ENCODE results near the gene LBX1. TPM values are rescaled to one million over a fixed set of nuclear protein-coding genes. Genes with fewer than 3 reads are reported as not detected.

Gene LBX1
- polyA plus RNA-seq, 3 donors, result 0.03 TPM; not detected in 2

DNA sequence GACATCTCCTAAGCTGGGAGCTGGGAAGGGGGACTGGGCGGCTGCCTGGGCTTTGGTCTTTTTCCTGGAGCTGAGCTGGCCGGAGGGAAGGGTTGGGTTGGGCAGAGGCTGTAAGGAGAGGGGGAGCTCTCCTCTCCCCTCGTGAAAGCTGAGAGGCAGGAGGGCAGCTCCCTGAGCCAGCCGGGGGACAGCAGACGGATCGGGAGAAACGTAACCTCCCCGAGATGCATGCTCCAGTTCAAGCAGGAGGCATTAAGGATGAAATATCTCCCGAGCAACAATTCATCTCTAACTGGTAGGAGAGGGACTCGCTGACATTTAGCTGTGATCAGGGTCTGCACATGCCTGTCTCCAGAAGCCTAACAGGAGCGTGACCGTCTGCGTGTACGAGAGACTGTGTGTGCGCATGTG is 19.9 kb upstream of the LBX1 start:
- DNase-seq (ENCODE audit: extremely low read depth in 1 of 11, low read depth in 9 of 11, low spot score in 4 of 11), result no peak

DNA sequence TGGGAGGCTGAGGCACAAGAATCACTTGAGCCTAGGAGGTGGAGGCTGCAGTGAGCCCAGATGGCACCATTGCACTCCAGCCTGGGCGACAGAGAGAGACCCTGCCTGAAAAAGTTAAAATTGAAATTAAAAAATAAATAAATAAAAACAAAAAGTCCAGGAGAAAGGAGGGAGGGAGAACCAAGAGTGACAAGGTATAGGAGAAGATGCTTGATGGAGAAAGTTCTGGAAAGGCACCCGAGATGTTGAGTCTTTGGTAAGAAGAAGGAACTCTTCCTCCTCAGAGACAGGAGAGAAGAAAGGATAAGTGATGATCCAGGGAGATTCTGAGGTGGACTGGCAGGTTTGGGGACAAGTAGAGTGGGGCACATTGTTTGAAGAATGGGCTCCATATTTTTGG is 17.4 kb upstream of the LBX1 start:
- DNase-seq (ENCODE audit: extremely low read depth in 1 of 11, low read depth in 9 of 11, low spot score in 4 of 11), result no peak

DNA sequence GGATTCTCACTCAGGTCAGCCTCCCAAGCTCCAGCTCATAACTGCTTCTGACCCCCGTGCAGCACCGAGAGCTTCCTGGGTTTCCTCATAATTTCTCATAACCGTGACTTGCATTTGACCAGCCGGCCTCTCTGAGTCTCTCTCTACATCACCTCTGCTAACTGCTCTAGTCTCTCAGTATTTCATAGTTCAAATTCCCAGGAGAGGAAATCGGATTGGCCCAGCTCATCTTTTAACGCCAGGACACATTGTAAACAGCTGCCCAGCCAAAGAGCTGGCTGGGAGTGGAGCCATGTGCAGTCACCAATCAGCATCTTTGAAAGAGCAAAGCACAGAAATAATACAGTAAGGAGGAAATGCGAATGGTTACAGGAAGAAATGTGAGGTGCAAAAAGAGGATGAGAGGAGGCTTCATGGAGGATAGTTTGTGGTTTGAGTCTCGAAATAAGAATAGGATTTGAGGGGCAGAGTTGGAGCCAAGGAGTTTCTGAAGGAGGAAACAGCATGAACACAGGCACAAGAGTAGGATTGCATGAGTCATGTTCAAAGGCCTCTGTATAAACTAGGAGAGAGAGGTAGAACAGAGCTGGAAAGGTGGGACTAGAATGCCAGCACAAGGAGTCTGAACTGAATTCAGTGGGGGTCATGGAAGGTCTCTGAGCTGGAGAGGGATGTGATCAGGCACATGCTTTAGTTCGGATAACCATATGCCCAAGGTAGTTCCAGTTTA is 15.2 kb upstream of the LBX1 start:
- DNase-seq (ENCODE audit: extremely low read depth in 1 of 11, low read depth in 9 of 11, low spot score in 4 of 11), result no peak

DNA sequence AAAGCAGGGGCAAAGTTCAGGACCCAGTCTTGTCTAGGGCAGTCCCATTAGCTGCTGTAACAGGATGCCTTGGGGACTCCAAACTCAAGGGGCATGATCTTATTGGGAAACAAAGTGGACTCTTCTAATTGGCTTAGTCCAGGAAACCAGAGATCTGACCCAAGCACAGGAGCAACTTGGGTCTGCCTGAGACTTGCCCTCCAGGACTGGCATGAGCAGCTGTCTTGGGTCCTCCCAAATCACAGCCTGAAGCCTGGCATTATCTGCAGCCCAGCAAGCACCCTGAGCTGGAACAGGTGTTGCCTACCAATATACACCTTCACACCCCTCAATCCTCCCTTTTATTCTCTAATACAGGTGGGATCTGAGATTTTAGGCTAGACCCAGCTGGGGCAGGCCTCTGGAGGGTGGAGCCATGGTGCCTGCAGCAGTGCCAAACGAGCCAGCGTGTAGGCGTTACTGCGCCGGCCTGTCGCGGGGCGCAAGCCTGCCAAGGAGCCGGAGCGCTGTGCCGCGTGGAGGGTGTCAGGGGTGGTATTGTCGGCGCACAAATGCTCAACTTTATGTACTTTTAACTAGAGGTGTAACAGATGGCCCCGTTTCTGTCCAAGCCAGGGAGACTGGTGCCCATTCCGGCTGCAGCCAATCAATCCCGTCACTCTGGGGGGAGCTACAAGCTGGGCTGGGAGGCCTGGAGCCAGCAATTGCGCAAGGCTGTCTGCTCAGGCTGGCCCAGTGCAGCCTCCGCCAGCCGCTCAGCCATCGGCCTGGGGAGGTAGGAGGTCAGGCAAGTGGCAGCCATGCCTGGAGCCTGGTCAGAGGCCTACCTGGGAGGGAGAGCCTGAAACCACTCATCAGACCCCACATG is 12.8 kb upstream of the LBX1 start:
- DNase-seq (ENCODE audit: extremely low read depth in 1 of 11, low read depth in 9 of 11, low spot score in 4 of 11), result no peak

DNA sequence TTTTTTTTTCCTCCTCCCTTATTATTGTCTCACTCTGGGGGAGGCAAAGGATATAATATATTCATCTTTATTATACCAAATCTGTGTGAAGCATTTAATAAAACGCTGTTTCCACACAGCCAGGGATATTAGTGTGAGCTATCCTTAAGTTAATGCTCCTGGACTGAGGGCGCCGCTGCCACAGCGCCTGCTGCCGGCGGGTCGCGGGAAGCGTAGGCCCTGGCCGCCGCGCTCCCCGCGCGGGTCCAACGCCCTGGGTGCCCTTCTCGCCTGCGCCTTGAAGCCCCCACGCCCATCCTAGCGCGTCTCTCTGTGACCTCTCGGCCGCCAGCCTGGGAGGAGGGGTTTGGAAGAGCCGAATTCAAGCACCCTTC is 9.5 kb upstream of the LBX1 start:
- no peak for DNase-seq (ENCODE audit: extremely low read depth in 1 of 11, low read depth in 9 of 11, low spot score in 4 of 11)

DNA sequence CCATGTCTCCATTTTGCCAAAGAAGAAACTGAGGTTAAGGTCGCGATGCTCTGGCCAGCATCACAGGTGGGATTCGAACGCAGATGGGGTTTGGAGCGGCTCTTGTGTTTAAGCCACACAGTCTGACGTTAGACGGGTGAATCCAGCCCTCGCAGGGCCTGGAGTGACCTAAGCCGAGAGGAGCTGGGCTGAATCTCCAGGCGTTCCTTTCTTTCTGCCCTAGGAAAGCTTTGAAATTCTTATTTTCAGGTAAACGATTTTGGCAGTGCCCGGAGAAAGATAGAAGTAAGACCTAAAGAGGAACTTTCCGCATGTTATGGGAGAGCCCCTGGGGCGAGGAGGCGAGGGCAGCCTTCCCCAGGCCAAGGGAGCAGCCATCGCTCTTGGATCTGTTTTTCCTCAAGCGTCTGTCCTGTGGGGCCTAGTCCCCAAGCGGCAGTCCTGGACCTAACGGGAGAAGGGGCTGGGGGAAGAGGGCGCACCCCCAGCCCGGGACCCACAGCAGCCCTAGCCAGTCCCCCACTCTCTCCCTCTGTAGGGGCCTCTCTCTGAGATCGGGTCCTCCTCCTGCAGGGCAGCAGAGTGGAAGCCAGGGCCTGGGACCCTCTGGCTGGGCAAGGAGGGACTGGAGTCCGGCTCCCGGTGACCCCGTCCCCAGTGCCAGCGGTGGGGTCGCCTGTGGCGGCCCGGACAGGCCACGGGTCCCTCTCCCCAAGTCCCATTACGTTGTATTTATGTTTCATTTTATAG is 8.9 kb upstream of the LBX1 start:
- DNase-seq (ENCODE audit: extremely low read depth in 1 of 11, low read depth in 9 of 11, low spot score in 4 of 11), result no peak

DNA sequence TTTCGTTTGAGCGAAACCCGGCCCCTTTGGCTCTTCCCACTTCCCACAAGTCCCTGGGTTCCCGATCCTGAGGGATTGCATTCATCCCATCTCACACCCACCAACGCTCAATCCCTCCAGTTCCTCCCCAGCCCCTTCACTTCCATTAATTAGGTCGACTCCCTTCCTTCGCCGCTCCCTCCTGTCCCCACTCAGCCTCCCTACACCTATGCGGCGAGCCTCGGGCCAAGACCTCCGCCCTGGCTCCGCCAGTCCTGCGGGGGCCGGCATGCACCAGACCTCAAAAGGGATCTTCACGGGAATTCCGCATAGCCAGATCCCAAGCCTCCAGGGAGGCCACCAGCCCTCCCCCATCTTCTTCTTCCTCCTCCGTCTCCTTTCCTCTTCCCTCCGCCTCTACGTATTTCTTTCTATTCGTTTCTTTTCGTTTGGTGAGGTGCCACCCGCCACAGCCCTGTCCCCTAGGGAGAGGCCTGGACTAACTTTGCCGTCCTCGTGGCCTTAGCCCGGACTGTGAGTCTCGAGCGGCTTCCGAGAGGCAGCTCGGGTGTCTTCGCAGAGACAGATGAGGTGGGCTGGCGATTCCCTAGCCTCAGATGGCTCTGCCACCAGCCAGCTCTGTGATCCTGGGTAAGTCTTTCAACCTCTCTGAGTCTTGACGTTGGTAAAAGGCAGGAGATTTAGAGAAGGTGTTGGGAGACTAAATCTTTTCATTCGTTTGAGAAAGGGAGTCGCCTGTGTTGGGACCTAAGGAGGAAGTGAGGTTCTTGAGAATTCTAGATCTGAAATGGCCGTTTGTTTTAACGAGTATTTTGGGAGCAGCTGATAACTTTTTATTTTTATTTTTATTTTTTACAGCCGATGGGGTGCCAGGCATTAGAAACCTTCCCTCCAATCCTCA is 8.1 kb upstream of the LBX1 start:
- no peak for DNase-seq (ENCODE audit: extremely low read depth in 1 of 11, low read depth in 9 of 11, low spot score in 4 of 11)

DNA sequence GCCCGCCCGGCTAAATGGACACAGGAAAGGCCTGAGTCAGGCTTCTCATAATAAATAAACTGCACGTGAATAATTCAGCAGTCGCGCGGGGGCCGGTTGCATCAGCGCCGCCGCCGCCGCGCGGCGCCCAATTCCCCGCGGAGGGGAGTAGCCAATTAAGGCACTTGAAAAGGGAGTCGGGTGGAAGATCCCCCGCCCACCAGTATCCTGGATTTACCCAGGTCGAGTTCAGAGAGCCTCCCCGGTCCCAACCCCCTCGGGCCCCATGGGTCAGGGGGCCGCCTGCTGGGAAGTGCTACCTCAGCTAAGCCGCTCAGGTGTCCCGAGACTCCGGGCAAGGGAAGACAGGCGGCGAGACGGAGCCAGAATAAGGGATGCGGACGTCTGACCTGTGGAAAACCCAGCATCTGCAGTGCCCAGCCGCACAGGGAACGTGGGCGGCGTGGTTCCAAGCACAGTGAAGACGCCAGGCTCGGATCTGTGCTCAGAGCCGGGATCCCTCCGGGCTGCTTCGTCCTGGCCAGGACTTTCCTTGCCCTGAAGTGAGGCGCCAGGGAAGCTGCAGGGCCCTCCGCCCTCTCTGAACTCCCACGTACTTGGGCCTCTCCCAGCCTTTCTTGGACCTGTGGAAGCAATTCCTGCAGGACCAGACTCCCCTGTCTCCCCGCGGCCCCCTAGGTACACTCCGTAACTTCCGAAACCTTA is 7.3 kb upstream of the LBX1 start:
- DNase-seq (ENCODE audit: extremely low read depth in 1 of 11, low read depth in 9 of 11, low spot score in 4 of 11), result no peak

DNA sequence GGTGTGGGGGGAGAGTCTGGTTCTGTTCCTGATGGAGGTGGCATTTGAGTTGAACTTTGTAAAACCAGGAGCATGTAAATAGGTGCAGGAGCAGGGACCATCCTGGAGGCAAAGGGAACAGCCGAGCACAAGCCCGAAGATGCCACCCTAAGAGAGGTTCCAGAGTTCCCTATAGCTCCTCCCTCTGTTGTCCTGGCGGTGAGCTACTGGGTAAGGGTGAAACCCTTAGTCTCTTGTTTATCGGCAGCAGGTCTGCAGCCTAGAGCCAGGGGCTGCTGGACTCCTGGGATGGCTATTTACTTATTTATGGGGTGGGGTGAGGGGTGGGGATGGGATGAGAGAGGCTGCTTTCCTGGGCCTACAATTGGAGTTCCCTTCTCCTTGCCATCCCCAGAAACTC is 6.5 kb upstream of the LBX1 start:
- no peak for DNase-seq (ENCODE audit: extremely low read depth in 1 of 11, low read depth in 9 of 11, low spot score in 4 of 11)

DNA sequence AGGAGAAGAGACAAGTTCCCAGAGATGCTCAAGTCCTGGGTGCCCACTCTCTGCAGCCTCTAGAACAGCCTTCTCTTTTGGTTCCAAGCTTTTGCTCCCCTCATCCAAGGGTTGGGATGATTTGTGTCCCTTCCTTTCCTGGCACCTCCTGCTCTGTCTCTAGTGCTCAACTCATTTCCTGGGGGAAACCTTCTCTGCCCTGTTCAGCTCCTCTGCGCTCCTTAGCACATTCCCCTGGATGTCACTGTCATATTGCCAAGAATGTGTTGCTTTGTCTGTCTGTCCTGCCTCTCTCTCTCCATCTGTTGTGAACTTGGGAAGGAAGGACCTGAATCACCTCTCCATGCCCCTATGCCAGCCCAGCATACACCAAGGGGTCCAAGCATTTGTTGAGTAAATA is 5.1 kb upstream of the LBX1 start:
- DNase-seq (ENCODE audit: extremely low read depth in 1 of 11, low read depth in 9 of 11, low spot score in 4 of 11), result no peak

DNA sequence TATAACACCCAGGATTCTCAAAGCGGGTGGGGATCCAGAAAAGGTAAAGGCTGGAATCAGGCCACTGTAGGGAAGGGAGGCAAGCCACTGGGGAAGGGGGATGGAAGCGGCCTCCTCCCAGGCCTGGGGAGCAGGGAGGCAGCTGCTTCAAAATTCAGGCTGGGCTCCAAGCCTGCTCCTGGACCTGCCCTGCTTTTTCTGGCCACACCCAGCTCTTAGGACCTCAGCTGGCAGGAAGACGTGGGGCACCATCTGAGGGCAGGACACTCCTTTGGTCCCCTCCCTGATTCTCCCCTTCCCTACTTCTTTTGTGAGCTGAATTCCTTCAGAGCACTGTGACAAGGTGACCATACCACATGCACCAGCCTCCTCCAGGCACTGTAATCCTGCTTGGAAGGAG is 4.6 kb upstream of the LBX1 start:
- DNase-seq (ENCODE audit: extremely low read depth in 1 of 11, low read depth in 9 of 11, low spot score in 4 of 11), result no peak

DNA sequence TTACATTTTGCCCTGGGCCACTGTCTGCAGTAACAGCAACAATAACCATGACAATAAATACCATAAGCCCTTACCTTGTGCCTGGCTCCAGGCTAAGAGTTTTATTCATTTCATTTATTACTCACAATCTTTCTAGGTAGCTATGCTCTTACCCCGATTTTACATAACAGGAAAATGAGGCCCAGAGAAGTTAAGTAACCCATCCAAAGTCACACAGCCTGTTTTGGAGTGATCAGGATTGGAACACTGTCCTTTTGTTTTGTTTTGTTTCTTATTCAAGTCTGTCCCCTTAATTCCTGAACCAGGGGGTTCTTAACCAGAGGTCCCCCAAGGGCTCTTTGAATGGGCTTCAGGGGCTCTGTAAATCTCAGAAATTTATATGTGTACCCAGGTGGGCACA is 4.2 kb upstream of the LBX1 start:
- DNase-seq (ENCODE audit: extremely low read depth in 1 of 11, low read depth in 9 of 11, low spot score in 4 of 11), result no peak

DNA sequence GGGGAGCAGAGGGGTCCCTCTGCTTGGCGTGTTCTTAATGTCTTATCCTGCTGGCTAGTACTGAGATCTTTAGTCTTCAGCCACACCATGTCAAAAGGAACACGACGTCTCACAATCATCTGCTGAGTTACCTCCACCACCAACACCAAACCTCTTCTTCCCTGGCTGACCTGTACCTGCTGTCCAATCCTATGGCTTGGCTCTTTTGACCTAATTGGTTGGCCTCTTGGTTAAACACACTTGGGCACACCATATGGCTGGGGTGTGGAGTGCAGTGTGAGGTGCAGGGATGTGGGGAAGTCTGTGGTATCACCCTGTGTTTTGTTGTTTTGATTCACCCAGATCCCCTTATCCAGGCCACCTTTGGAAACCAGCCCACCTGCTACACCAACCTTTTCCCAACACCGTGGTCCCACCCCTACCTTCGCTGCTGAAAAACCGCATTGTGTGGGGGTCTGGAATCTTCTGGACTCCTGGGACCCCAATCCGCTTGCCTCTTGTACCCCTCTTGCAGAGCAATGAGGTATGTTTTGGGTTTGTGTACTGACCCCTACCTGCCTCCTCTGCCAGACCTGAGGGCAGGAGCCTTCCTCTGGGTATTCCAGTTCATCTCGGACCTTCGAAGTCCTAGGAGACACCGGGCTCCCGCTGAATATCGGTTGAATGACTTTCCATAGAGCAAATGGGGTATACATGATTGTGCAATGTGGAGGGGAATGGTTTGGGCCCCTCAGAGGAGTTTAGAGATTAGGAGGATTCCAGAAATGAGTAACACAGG is 2.8 kb upstream of the LBX1 start:
- no peak for DNase-seq (ENCODE audit: extremely low read depth in 1 of 11, low read depth in 9 of 11, low spot score in 4 of 11)

DNA sequence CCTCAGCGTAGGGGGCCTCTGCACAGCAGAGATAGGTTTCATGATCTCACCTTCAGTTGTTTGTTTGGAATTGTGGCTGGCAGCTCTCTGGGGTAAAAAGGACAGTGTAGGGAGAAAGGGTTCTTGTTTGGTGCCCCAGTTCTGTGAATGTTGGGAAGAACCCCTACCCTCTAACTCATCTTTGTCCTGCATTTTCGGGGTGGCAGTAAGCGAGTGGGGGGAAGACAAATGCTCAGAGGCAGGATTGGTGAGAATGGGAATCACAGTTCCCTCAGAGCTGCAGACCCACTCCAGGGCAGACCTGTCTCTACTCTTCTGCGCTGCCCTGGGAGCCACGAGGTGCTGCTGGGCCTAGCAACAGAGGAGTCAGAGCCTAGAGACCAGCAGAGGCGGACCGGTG is 1.8 kb upstream of the LBX1 start:
- no peak for DNase-seq (ENCODE audit: extremely low read depth in 1 of 11, low read depth in 9 of 11, low spot score in 4 of 11)

DNA sequence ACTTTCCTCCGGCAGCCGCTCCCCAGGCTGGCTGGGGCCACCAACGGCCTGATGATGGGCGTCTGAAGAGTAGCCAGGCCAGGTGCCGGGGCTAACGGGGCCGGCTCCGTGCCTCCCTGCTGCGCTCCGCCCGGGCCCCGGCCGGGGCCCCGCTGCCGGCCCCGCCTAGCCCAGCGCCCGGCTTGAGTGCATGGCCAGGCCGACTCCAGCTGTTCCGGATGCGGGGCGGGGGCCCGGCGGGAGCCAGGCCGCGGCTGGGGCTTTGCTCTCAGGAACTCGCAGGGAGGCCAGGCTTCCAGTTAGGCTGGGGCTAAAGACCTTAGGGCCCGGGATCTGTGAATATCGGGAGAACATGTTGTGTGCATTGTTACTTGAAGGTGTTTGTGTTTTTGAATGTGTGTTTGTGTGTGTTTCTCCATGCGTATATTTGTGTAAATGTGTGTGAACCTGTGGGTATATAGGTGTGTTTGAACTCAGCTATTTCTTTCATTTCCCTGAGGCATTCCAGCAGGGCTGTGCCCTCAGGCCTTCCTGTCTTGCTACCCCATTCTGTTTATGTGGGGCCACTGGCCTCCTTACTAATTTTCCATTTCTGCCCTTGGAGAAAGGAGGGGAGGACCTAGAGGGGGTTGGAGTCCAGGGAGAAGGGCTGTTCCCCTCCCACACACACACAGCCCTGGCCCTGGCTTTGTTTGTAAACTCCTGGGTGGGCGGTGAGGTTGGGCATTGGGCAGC is 1.1 kb upstream of the LBX1 start:
- DNase-seq (ENCODE audit: extremely low read depth in 1 of 11, low read depth in 9 of 11, low spot score in 4 of 11), result no peak

DNA sequence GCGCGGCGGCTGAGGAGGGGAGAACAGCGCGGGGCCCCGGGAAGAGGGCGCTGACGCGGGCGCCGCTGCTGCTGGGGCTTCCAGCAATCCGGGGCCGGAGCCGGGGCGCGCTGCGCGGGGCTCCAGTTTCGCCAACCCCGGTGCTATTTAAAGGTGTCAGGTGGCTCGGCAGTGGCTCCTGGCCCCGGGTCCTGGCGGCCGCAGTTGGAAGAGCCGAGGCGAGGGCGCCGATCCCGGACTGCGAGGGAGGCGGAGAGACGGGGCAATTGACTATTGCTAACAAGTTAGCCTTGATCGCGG is 347 bp downstream of the LBX1 start:
- DNase-seq (ENCODE audit: extremely low read depth in 1 of 11, low read depth in 9 of 11, low spot score in 4 of 11), result no peak

Data from renal cortex interstitium (tissue), 11 donors.